Activated gamma-delta T cell treated with anti-CD3 and anti-CD28 coated beads, Interleukin-2, amount 50 U/mL, for 16 hours (primary cell): ENCODE results near the gene CHML.

Source experiments
- DNase-seq: peaks from one replicate; pipeline ENCODE4 v3.0.0-alpha.2; 2020; ENCODE audit warnings: low read depth

The CHML gene

DNA sequence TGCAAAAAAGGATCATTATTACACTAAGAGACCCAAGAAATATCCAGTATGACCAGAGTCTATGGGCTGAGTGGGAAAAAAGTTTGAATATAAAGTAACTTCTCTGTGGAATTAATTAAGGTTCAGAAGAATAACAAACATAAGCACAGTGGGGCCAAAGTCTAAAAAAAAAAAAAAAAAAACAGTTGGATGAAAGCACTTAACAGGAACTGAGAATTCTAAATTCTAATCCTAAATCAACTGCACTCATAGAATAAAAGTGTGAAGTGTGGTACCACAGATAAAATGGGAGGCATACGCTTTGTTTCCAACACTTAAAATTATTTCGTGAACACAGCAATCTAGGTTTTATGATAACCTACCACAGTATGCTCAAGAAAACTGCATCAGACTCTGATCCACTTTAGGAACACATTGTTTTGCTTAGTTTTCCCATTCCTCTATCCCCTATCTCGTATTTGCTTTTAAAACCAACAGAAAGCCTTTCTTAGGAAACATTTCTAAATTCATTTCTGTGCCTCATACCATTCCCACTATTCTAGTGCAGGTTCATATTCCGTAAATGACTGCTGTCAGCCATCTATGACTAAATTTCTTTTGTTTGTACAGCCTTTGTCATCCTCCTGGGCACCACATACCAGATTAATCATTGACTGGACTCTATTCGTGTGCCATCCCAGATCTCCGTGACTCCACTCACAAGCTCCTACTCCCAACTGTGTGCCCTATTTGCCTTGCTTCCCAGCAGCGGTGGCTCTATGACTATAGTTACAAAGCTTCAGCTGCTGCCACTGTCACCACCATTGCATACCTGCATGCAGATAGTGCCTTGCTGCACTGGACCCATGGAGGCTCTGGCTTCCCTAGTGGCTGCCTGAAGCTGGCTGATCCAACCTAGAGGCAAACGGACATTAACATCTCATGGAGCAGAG is 24.9 kb downstream of the CHML start:
- no peak for DNase-seq

GRCh38 chr1:241614572-241614971 is 25.6 kb downstream of the CHML start:
- no peak for DNase-seq

DNA sequence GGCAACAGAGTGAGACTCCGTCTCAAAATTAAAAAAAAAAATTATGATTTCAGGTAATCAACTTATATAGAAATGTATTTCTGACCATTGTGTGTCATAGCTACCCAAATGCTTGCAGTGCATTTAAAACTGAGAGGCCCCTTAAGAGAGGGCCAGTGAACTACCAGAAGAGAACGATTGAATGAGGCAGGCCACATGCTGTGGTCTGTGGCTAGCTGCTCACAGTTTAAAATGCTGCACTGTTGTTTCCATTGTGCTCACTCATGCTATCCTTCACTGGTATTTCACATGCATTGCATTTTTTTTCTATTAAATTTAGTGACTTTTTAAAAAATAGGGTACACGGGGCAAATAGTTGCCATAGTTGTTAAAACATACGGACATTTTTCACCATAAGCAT is 26.0 kb downstream of the CHML start:
- DNase-seq, result no peak

- DNase-seq, result no peak
These were observed 27.4 kb downstream of the CHML start for GRCh38 chr1:241612533-241613477.

DNA sequence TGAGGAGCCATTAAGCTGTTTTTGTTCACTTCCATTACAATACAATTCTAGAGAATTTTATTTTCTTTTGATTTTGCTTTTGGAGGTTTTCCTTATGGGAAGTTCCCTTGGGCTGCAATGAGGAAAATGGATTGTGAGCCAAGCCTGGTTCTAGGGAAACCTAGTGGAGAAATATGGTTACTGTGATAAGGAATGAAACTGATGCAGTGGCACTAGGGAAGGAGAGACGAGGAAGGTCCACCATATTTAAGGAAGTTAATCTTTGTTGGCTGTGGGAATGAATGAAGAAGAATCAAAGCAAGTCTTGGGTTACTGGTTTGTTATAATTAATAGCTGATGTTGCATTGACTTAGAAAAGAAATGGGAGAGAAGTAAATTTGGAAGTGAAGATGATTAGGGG is 28.4 kb downstream of the CHML start:
- no peak for DNase-seq

DNA sequence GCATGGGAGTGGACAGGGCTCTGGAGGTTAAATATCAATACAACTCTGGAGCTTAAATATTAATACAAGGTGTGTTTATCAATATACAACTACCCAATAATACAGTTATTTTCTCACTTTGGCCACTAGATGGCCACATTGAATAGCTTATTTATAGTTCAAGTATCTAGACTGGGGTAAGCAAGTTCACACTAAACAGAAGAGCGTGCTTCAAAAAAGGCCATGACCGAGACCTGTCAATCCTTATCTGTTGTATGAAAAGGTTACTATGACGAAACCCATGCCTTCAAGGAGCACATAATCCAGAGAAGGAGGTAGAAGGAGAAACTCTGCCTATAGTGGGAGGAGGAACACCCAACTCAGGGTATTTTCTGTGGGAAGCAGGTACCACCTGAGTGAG is 29.1 kb downstream of the CHML start:
- DNase-seq, result no peak

GRCh38 chr1:241610056-241610815 is 29.9 kb downstream of the CHML start:
- no peak for DNase-seq

DNA sequence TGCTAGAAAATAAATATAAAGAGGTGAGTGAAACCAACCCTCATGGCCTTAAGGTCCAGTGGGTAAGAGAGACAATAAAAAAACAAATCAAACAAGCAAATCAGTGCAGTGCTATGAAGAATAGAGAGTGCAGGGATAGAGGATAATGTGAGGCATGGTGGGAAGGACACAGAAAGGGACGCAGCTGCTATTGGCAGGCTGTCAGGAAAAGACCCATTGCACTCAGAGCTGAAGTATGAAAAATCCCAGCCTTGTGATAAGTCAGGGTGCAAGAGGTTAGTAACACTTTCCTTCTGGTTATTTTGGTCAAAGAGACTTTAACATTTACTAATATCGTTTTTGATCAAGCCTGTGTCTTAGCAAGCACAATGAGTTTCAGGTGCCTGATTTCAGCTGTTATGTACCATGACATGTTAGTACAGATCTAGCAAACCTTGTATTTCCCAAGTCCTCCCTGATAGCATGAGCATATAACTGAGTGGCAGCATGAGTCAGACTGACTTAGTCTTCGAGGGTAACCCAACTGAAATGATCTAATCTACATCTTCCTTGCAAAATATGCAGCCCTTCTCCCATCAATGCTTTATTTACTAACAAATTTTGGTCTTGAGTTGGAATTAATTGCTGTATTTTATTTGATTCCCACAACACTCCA is 31.7 kb downstream of the CHML start:
- no peak for DNase-seq

DNA sequence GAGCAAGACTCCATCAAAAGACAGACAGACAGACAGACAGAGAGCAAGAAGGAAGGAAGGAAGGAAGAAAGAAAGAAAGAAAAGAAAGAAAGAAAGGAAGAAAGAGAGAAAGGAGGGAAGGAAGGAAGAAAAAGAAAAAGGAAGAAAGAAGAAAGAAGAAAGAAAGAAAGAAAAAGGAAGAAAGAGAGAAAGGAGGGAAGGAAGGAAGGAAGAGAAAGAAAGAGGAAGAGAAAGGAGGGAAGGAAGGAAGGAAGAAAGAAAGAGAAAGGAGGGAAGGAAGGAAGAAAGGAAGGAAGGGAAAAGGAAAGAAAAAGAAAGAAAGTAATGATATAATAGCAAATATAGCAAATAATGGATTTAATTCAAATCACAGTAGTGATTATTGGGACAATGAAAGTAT is 32.7 kb downstream of the CHML start:
- DNase-seq, result no peak

DNA sequence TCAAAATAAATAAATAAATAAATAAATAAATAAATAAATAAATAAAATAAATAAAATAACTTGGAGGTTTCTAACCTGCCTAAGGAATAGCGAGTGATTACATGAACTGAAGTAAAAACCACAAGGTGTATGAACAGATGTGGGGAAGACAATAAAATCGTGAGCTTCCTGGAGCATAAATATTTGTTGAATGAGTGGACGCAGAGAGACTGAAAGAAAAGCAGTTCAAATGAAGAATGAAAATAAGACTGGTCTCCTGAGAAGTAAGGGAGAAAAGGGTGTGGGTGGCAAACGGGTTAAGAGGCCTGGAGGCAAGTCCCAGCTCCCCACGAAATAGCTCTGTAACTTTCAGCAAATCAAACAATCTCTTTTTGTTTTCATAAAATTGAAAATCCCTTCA is 33.6 kb downstream of the CHML start:
- DNase-seq, result no peak

DNA sequence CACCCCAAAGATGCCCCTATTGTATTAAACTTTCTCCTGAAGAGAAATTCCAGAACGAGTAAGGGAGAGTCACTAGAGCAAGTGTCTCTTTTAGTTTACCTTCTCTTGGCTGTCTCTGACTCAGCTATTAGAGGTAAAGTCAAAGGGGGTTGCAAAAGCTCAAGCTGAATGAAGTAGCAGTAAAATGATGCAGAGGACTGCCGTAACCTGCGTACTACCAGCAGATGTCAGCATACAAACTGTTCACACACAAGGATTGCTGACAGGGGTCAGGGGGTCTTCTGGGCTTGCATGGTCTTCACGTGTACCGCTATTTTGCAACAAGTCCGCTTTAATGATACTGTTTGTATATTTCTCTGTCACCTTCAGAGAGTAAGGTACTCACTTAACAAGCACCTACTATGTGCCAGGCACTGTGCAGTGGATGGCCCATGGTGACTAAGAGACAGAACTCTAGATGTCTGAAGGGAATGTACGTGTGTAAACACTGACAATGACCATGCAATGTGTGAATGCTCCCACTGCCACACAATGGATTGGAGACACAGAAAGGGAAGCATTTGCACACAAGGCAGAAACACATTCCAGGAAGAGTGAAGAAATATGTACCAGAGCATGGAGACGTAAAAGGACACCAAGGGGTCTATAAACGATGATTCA is 34.9 kb downstream of the CHML start:
- DNase-seq, result no peak

DNA sequence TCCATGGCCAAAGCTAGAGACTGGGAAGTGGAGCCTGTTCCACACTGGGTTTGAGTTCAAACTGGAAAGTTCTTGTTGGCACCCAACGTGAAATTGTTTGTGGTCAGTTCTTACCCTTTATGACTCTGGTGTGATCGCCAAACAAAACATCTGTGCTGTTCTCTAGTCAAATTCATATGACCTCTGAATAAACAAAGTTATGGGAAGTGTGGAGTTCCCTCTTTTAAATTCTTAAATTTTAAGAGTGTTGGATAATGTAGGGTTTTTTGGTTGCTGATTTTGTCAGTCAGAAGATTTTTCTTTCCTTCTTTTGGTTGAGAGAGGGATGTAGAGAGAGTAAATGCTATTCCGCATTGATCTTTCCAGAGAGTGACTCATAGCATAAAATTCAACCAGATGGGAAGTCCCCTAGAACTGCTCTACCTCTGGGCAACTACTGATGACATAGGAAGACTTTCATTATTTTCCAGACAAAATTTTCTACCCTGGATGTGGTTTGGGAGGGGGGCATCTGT is 36.4 kb downstream of the CHML start:
- no peak for DNase-seq

GRCh38 chr1:241600496-241600901 is 39.7 kb downstream of the CHML start:
- DNase-seq, result no peak

DNA sequence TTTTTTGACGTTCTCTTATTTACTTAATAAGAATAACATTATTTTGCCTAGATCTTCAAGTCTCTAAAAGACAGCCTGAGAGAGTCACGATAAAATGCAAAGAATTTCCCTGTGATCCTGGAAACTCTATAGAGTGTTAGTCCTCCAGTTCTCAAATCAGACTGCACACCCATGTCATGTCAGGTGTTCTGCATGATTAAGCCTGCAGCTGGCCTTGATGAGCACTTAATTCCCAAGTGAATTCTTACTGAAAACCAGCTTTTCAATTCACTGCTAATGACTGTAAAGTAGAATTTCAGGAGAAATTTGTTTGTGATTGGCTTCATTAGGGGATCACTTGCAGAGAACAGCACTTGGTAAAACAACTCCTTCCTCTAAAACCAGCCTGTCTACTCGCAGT is 41.9 kb downstream of the CHML start:
- no peak for DNase-seq

DNA sequence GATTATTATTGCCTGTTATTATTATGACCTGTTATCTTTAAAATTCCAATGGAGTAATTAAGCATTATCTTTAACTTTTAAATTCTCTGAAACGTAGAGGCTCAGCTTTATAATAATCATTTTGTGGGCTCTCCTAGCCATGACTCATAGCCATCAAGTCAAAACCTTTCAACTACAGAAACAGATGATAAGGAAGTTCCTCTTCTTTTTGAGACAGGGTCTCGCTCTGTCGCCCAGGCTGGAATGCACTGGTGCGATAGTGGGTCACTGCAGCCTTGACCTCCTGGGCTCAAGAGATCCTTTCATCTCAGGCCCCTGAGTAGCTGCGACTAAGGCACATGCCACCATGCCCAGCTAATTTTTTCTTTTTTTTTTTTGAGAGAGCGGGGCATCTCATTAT is 43.5 kb downstream of the CHML start:
- no peak for DNase-seq

DNA sequence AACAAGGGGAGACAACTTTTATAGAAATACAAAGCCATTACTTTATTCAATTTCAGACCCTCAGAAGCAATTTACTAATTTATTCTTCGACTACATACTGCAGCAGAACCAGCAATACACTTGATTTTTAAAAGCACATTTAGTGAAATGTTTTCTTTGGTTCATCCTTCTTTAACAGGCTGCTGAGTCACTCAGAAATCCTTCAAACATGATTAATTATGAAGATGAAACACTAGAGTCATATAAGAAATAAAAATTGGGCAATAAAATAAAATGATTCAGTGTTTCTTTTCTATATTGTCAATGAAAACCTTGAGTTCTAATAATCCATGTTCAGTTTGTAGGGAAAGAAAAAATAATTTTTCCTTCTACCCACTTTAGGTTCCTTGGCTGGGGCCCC is 47.0 kb downstream of the CHML start:
- no peak for DNase-seq

DNA sequence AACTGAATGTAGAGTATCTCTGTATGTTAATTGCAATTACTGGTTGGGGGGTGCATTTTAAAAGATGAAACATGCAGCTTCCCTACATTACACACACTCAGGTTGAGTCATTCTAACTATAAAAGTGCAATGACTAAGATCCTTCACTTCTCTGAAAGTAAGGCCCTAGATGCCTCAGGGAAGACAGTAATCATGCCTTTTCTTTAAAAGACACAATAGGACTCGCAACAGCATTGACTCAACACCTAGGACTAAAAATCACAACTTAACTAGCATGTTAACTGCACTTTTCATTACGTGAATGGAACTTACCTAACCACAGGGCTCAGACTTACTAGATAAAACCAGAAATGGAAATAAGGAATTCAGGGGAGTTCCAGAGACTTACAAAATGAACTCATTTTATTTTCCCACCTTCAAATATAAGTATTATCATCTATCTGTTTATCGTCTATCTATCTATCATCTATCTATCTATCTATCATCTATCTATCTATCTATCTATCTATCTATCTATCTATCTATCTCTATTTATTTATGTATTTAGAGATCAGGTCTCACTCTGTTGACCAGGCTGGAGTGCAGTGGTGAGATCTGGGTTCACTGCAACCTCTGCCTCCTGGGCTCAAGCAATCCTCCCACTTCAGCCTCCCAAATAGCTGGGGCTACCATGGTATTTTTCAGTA is 47.8 kb downstream of the CHML start:
- DNase-seq, result no peak

GRCh38 chr1:241591736-241592135 is 48.4 kb downstream of the CHML start:
- no peak for DNase-seq

DNA sequence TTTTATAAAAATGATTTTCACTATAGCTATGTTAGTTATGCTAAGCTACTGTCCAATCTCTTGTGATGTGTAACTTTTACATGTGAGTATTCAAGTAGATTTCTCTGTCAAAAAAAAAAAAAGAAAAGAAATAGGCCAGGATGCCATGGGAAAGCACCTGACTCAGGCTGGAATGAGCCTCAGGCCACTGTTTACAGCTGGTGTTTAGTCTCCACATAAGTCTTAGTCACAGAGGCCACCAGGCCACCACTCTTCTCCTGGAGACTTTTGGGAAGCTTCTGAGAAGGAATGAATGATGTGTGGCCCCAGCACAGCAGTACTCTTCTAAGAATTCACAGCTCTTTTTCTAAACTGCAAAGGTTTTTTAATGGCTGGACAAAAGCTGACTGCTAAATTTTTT is 48.9 kb downstream of the CHML start:
- DNase-seq, result no peak

GRCh38 chr1:241590719-241591118 is 49.5 kb downstream of the CHML start:
- no peak for DNase-seq
